Thoracic aorta (tissue), 2 donors: ENCODE results near the gene ATP13A3. TPM values are rescaled to one million over a fixed set of nuclear protein-coding genes. Genes with fewer than 3 reads are reported as not detected.

Experiments used
- ATAC-seq: fragments of 150-250 bp; one replicate; pipeline ENCODE4 v1.8.0; 2017; ENCODE audit warnings: low read depth; ENCODE audit not compliant: insufficient number of reproducible peaks, low FRiP score
- DNase-seq: peaks from one replicate; pipeline ENCODE4 v3.0.0-alpha.2; 2020; ENCODE audit warnings: low spot score
- H3K27ac ChIP-seq, 2 donors: fragments of 200-600 bp; sonication (generic); 1 replicate in 1 of 2; 2 replicates in 1 of 2; pipeline ENCODE4 v1.5.1; 2016; ENCODE audit warnings: mild to moderate bottlenecking in 2 of 2, moderate library complexity in 2 of 2
- H3K27me3 ChIP-seq: fragments of 200-600 bp; sonication (generic); replicated peaks from 2 replicates; pipeline ENCODE4 v1.6.0; 2016; ENCODE audit warnings: mild to moderate bottlenecking; ENCODE audit not compliant: insufficient read depth
- H3K36me3 ChIP-seq: fragments of 200-600 bp; sonication (generic); one replicate; pipeline ENCODE4 v1.5.1; 2016
- H3K4me1 ChIP-seq, 2 donors: fragments of 200-600 bp; sonication (generic); 1 replicate in 1 of 2; 2 replicates in 1 of 2; pipeline versions ENCODE4 v1.5.1 to v1.6.0; 2016; ENCODE audit warnings: low read depth in 2 of 2, mild to moderate bottlenecking in 1 of 2; ENCODE audit not compliant: control insufficient read depth in 1 of 2
- H3K4me3 ChIP-seq: fragments of 200-600 bp; sonication (generic); 2 replicates; pipeline ENCODE4 v1.5.1; 2016; ENCODE audit warnings: mild to moderate bottlenecking
- H3K9me3 ChIP-seq: fragments of 200-600 bp; sonication (generic); 2 replicates; pipeline ENCODE4 v1.5.1; 2016
- total RNA-seq, 2 donors: library from RNA; depleted of rRNA; stranded (reverse); fragments of >200 nt; gene quantifications; one replicate each; pipeline versions ENCODE4 v1.1.0 to v1.2.3, GENCODE V29; 2016
- TF ChIP-seq, protein P1 (sequence below): fragments of 200-600 bp; sonication (generic); IDR thresholded peaks from one replicate; pipeline ENCODE4 v1.5.1; 2019; ENCODE audit warnings: antibody characterized with exemption

Gene ATP13A3
- total RNA-seq, 2 donors from 2014 or later = 188 to 361 TPM

GRCh38 chr3:194369522-194370279 lies 117.1 kb downstream of the ATP13A3 start, which contains the start of gene LRRC15:
LRRC15 (minus strand) TSS chr3:194369743; CDS start chr3:194361043, 8,700 bp downstream.
- Histone ChIP-seq H3K27me3 (no peaks in the 10 kb centered on the region), H3K4me3 (no peak within 1 kb of the TSS), H3K36me3 (no peaks in the 10 kb centered on the region), H3K27ac (no peak within 1 kb of the TSS), H3K4me1 (no peaks in the 10 kb centered on the region), H3K9me3 (no peaks in the 10 kb centered on the region)
- DNase-seq (no peak), ATAC-seq (no peak)
- TF ChIP-seq, protein P1, sequence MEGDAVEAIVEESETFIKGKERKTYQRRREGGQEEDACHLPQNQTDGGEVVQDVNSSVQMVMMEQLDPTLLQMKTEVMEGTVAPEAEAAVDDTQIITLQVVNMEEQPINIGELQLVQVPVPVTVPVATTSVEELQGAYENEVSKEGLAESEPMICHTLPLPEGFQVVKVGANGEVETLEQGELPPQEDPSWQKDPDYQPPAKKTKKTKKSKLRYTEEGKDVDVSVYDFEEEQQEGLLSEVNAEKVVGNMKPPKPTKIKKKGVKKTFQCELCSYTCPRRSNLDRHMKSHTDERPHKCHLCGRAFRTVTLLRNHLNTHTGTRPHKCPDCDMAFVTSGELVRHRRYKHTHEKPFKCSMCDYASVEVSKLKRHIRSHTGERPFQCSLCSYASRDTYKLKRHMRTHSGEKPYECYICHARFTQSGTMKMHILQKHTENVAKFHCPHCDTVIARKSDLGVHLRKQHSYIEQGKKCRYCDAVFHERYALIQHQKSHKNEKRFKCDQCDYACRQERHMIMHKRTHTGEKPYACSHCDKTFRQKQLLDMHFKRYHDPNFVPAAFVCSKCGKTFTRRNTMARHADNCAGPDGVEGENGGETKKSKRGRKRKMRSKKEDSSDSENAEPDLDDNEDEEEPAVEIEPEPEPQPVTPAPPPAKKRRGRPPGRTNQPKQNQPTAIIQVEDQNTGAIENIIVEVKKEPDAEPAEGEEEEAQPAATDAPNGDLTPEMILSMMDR = no peak

- TF ChIP-seq, protein P1 = no peak
- DNase-seq (no peak), ATAC-seq (no peak)
- Histone ChIP-seq H3K27me3 (no peaks in the 10 kb centered on the region), H3K4me3 (no peak overlapping the region), H3K36me3 (no peaks in the 10 kb centered on the region), H3K4me1 (no peaks in the 10 kb centered on the region), H3K9me3 (no peaks in the 10 kb centered on the region), H3K27ac (no peak overlapping the region)
Observed at GRCh38 chr3:194368918-194369317, 117.9 kb downstream of the ATP13A3 start.

- Histone ChIP-seq H3K27me3 (no peaks in the 10 kb centered on the region), H3K9me3 (no peaks in the 10 kb centered on the region), H3K36me3 (no peaks in the 10 kb centered on the region), H3K4me1 (no peaks in the 10 kb centered on the region), H3K4me3 (no peak overlapping the region), H3K27ac (no peak overlapping the region)
- DNase-seq (no peak), ATAC-seq (no peak)
- TF ChIP-seq, protein P1 = no peak
Observed at GRCh38 chr3:194367992-194368841, 118.6 kb downstream of the ATP13A3 start.

DNA sequence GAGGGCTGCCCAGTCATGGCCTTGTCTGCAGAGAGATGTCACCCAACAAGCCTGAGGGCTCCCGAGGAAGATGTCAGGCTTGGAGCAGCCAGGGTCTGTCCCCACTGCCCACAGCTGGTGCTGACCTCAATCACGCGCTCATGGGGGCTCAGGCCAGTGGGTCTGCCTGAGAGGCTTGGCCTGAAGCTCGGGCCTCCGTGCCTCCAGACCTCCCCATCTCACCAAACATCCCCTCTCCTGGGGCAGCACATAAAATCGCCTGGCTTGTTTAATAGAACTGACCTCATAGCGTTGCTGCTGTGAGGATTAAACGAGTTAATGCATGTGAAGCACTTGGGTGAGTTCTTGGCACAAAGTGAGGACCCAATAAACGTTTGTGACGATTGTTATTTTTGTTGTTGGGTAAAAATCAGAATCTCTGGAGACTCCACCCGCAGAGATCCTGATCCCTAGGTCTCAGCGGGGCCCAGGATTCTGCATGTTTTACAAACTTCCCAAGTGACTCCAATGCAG lies 120.8 kb downstream of the ATP13A3 start:
- no peak overlapping the region for H3K27ac ChIP-seq
- H3K27me3 ChIP-seq = no peaks in the 10 kb centered on the region
- DNase-seq (no peak), ATAC-seq (no peak)
- TF ChIP-seq, protein P1 = no peak
- H3K4me1 ChIP-seq = no peaks in the 10 kb centered on the region
- H3K36me3 ChIP-seq = no peaks in the 10 kb centered on the region
- H3K9me3 ChIP-seq = no peaks in the 10 kb centered on the region
- H3K4me3 ChIP-seq = no peak overlapping the region

DNA sequence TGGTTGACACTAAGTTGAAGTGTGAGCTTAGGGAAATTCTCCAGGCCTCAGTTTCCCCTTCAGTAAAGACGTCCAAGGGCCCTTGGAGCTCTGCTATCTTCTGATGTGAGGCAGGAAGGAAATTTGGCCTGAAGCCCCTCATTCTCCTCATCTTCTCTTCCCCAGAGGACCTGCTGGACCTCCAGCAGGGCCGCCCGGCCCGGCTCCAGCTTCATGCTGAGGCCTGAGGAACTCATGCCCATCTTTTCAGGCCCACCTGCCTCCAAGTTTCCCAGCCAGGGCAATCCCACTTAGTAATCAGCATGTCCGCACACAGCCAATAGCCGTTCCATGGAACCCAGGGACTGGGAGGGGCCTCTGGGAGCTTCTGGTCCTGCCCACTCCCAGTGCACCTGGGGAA lies 121.3 kb downstream of the ATP13A3 start:
- H3K4me1 ChIP-seq = no peaks in the 10 kb centered on the region
- DNase-seq = no peak
- no peaks in the 10 kb centered on the region for H3K27me3 ChIP-seq
- TF ChIP-seq, protein P1 = no peak
- no peak for ATAC-seq
- no peak overlapping the region for H3K27ac ChIP-seq
- no peaks in the 10 kb centered on the region for H3K36me3 ChIP-seq
- H3K4me3 ChIP-seq = no peak overlapping the region
- H3K9me3 ChIP-seq = no peaks in the 10 kb centered on the region
